ENCODE data around the gene TP63. TPM values are rescaled to one million over a fixed set of nuclear protein-coding genes. Genes with fewer than 3 reads are reported as not detected.
A peak's percentile ranks its signal among the peaks of the same experiment; 100 is the strongest.

TP63 gene
- polyA plus RNA-seq, 2 of the 4 experiments (the other 2 are of a cell fraction) = 1.5 to 5.4 TPM

- peak overlapping the region; percentile 56 to 76; a peak in 5 of 6 replicates for H3K27ac ChIP-seq
- H3K9me3 ChIP-seq = peaks cover 6% of the 10 kb centered on the region; the same call in 1 of the 3 replicates
- no peak for FAIRE-seq
- 88% methylated on average over 2 of the region's 2 CpGs for WGBS (ENCODE audit: missing lambda C conversion rate)
- no peak for DNase-seq (ENCODE audit: low read depth in 1 of 2, low spot score in 1 of 2)
- ChIA-PET POLR2A (no interaction called here), CTCF (interaction anchor here (1.3 kb wide), 1 partner anchor 39 kb away, joined by 3 read pairs; no protein-coding TSS in a partner anchor)
- no peak overlapping the region for H3K4me2 ChIP-seq
- peaks cover 39% of the 10 kb centered on the region for H3K4me1 ChIP-seq
- ATAC-seq = no peak
- H3K4me3 ChIP-seq = no peak overlapping the region
- peak; percentile 11 for TF ChIP-seq MAFK (IDR thresholded peaks at IDR 0.05; ENCODE audit: partially characterized antibody)
- no peak for TF ChIP-seq KDM5A (IDR thresholded peaks at IDR 0.05)
Measured at GRCh38 chr3:189909573-189909972, 278.4 kb downstream of the TP63 start.

- TF ChIP-seq ESRRA (IDR thresholded peaks at IDR 0.05; ENCODE audit: borderline replicate concordance, low read length) = no peak
- TF ChIP-seq BCL3 (IDR thresholded peaks at IDR 0.05) = no peak
- no peak for TF ChIP-seq NR3C1 (IDR thresholded peaks at IDR 0.05)
- TF ChIP-seq REST (IDR thresholded peaks at IDR 0.05) = no peak
- TF ChIP-seq NFE2L2 (conservative IDR thresholded peaks at IDR 0.05; ENCODE audit: low read length) = no peak
- no peak for TF ChIP-seq RARB (CRISPR knock-in tag; IDR thresholded peaks at IDR 0.05)
- TF ChIP-seq ZC3H11A (IDR thresholded peaks at IDR 0.05) = no peak
- no peak for TF ChIP-seq SMC3 (IDR thresholded peaks at IDR 0.05)
- no peak for TF ChIP-seq EP300 (IDR thresholded peaks at IDR 0.05)
- no peak for TF ChIP-seq GATA3 (IDR thresholded peaks at IDR 0.05; ENCODE audit: borderline replicate concordance)
- Histone ChIP-seq H3K9me3 (peaks cover 6% of the 10 kb centered on the region; the same call in 1 of the 3 replicates), H3K4me3 (no peak overlapping the region), H3K27ac (peak overlapping the region; percentile 21 to 75; a peak in 5 of 6 replicates), H3K4me1 (peaks cover 50% of the 10 kb centered on the region), H3K4me2 (no peak overlapping the region)
- FAIRE-seq (no peak), ATAC-seq (no peak), DNase-seq (ENCODE audit: low read depth in 1 of 2, low spot score in 1 of 2) (no peak)
- CTCF ChIA-PET = no interaction called here
- POLR2A ChIA-PET = no interaction called here
- WGBS (ENCODE audit: missing lambda C conversion rate) = 35% methylated on average over 1 of the region's 1 CpG
Measured at GRCh38 chr3:189911001-189911400, 279.8 kb downstream of the TP63 start.

- H3K4me3 ChIP-seq = no peak overlapping the region
- H3K27ac ChIP-seq = peak overlapping the region; percentile 90 to 91
- peak; percentile 23 to 88 for DNase-seq (ENCODE audit: low read depth in 1 of 2, low spot score in 1 of 2)
- WGBS (ENCODE audit: missing lambda C conversion rate) = 0% methylated on average over 3 of the region's 3 CpGs
- peak overlapping the region; percentile 55 for H3K4me2 ChIP-seq
- ATAC-seq = peak; percentile 86 to 92
- CTCF ChIA-PET = no interaction called here
- POLR2A ChIA-PET = no interaction called here
- FAIRE-seq = no peak
- peaks cover 15% of the 10 kb centered on the region; the same call in 2 of the 3 replicates for H3K9me3 ChIP-seq
- peak; percentile 96 for TF ChIP-seq BCL3 (IDR thresholded peaks at IDR 0.05)
- TF ChIP-seq RAD21 (conservative IDR thresholded peaks at IDR 0.05 in 1 of 2, IDR thresholded peaks at IDR 0.05 in 1 of 2) = peak; percentile 6 to 64; a peak in 3 of 5 replicates
- TF ChIP-seq MAX (IDR thresholded peaks at IDR 0.05) = peak; percentile 65
- no peak for TF ChIP-seq KDM1A (IDR thresholded peaks at IDR 0.05; ENCODE audit: low read depth)
- TF ChIP-seq EP300 (IDR thresholded peaks at IDR 0.05) = peak; percentile 89 to 91; a peak in 4 of 5 replicates
- no peak for TF ChIP-seq TP53 (CRISPR knock-in tag; IDR thresholded peaks at IDR 0.05)
- no peak for TF ChIP-seq HMGXB4 (CRISPR knock-in tag; IDR thresholded peaks at IDR 0.05; ENCODE audit: borderline replicate concordance)
- peak; percentile 56 for TF ChIP-seq SMC3 (IDR thresholded peaks at IDR 0.05)
- TF ChIP-seq NR3C1 (IDR thresholded peaks at IDR 0.05) = no peak
- peak; percentile 82 for TF ChIP-seq GATA3 (IDR thresholded peaks at IDR 0.05; ENCODE audit: borderline replicate concordance)
- peak; percentile 79 to 90; a peak in 3 of 5 replicates for TF ChIP-seq JUN (IDR thresholded peaks at IDR 0.05)
- TF ChIP-seq JUNB (IDR thresholded peaks at IDR 0.05) = peak; percentile 99
- TF ChIP-seq MYC (IDR thresholded peaks at IDR 0.05; ENCODE audit: borderline replicate concordance, low read length) = peak; percentile 21; the same call in 1 of the 2 replicates
- TF ChIP-seq CEBPB (IDR thresholded peaks at IDR 0.05) = peak; percentile 96 to 97
- peak; percentile 89 for TF ChIP-seq HES2 (IDR thresholded peaks at IDR 0.05)
- peak; percentile 96 for TF ChIP-seq FOSL2 (IDR thresholded peaks at IDR 0.05)
- peak; percentile 92 for TF ChIP-seq FOSL2 (CRISPR knock-in tag; IDR thresholded peaks at IDR 0.05)
- TF ChIP-seq MAFK (IDR thresholded peaks at IDR 0.05; ENCODE audit: partially characterized antibody) = no peak
- TF ChIP-seq FOSB (CRISPR knock-in tag; IDR thresholded peaks at IDR 0.05) = no peak
- H3K4me1 ChIP-seq = peaks cover 45% of the 10 kb centered on the region
Measured at GRCh38 chr3:189914799-189915198, 283.6 kb downstream of the TP63 start.

Data from A549 (cell line).